H1 (cell line): ENCODE measurements around the gene FAM13C. TPM values are rescaled to one million over a fixed set of nuclear protein-coding genes. Genes with fewer than 3 reads are reported as not detected.

Experiments
- CTCF ChIA-PET: fragments of 300-600 bp; sonication (Branson Sonifier 250); formaldehyde crosslinking; loops from one replicate; lab custom pipeline; 2021; ENCODE audit not compliant: partially characterized antibody; lab: Charles Lee
- POLR2A ChIA-PET: fragments of 300-600 bp; sonication (Branson Sonifier 250); formaldehyde crosslinking; loops from one replicate; lab custom pipeline; 2021; ENCODE audit warnings: inconsistent platforms; ENCODE audit not compliant: partially characterized antibody; lab: Charles Lee
- DNase-seq, 2 experiments: peaks; one replicate each; pipeline versions ENCODE4 v3.0.0 to v3.0.0-alpha.2; 2010 to 2022; ENCODE audit warnings: low spot score in 2 of 2, low read depth in 1 of 2, mixed read lengths in 1 of 2
- FAIRE-seq: peaks from 2 replicates; lab custom pipeline; 2011; peaks lifted over from hg19 to GRCh38; lab: Jason Lieb, UNC
- H2AFZ ChIP-seq: 2 replicates; pipeline ENCODE4 v1.8.1; 2012; ENCODE audit warnings: low read length, inconsistent platforms
- H2AK5ac ChIP-seq: 2 replicates; pipeline ENCODE4 v1.6.1; 2013; ENCODE audit warnings: low read depth, low read length
- H2BK120ac ChIP-seq: replicated peaks from 2 replicates; pipeline ENCODE3; 2013; ENCODE audit warnings: low read depth, low read length, inconsistent platforms
- H2BK12ac ChIP-seq: 2 replicates; pipeline ENCODE4 v1.6.1; 2013; ENCODE audit warnings: low read depth, low read length
- H2BK15ac ChIP-seq: 2 replicates; pipeline ENCODE4 v1.6.1; 2013; ENCODE audit warnings: low read length
- H2BK20ac ChIP-seq: 2 replicates; pipeline ENCODE4 v1.6.1; 2013; ENCODE audit warnings: low read length
- H2BK5ac ChIP-seq: 2 replicates; pipeline ENCODE4 v1.6.1; 2013; ENCODE audit warnings: low read depth, low read length
- H3K14ac ChIP-seq: 2 replicates; pipeline ENCODE4 v1.6.1; 2013; ENCODE audit warnings: inconsistent platforms; ENCODE audit not compliant: insufficient read length
- H3K18ac ChIP-seq: 2 replicates; pipeline ENCODE4 v1.6.1; 2013; ENCODE audit warnings: low read length; ENCODE audit errors: extremely low read depth
- H3K23ac ChIP-seq: 2 replicates; pipeline ENCODE4 v1.6.1; 2013; ENCODE audit warnings: inconsistent platforms; ENCODE audit not compliant: insufficient read length
- H3K23me2 ChIP-seq: 2 replicates; pipeline ENCODE4 v1.6.1; 2013; ENCODE audit warnings: low read depth, low read length
- H3K27ac ChIP-seq: 2 replicates; pipeline ENCODE4 v1.6.1; 2011; ENCODE audit warnings: low read depth, low read length, inconsistent platforms
- H3K27me3 ChIP-seq, 4 experiments: replicated peaks in 1 of 4; 1 replicate in 1 of 4; 2 replicates in 3 of 4; pipeline versions ENCODE4 v1.6.1 to v1.8.1; 2011 to 2013; ENCODE audit warnings: low read length in 3 of 4, mild to moderate bottlenecking in 3 of 4, inconsistent platforms in 2 of 4, mixed read lengths in 2 of 4, moderate library complexity in 1 of 4; ENCODE audit not compliant: control insufficient read depth in 3 of 4, insufficient read depth in 3 of 4; ENCODE audit errors: extremely low read depth in 1 of 4
- H3K36me3 ChIP-seq, 4 experiments: 2 replicates each; pipeline versions ENCODE4 v1.6.1 to v1.8.1; 2011 to 2013; ENCODE audit warnings: mild to moderate bottlenecking in 4 of 4, low read length in 3 of 4, moderate library complexity in 2 of 4, control low read depth in 1 of 4, inconsistent platforms in 1 of 4; ENCODE audit not compliant: insufficient read depth in 4 of 4, control insufficient read depth in 2 of 4
- H3K4ac ChIP-seq: replicated peaks from 2 replicates; pipeline ENCODE3; 2013; ENCODE audit warnings: low read length, low read depth, mixed read lengths, inconsistent platforms; ENCODE audit not compliant: insufficient read length
- H3K4me1 ChIP-seq, 4 experiments: replicated peaks in 1 of 4; 1 replicate in 1 of 4; 2 replicates in 3 of 4; pipeline versions ENCODE4 v1.6.1 to v1.8.1; 2011 to 2013; ENCODE audit warnings: low read length in 3 of 4, inconsistent platforms in 2 of 4, mixed read lengths in 1 of 4; ENCODE audit not compliant: insufficient read depth in 4 of 4, control insufficient read depth in 3 of 4
- H3K4me2 ChIP-seq, 2 experiments: 2 replicates each; pipeline versions ENCODE4 v1.6.1 to v1.8.1; 2011 to 2013; ENCODE audit warnings: low read depth in 2 of 2, low read length in 2 of 2, control low read depth in 1 of 2, inconsistent platforms in 1 of 2, mild to moderate bottlenecking in 1 of 2; ENCODE audit not compliant: insufficient read depth in 1 of 2
- H3K4me3 ChIP-seq, 4 experiments: fragments of 200-600, 300-600 bp in 1 of 4; sonication (generic), shearing (Covaris generic), sonication (Bioruptor Twin) in 1 of 4; 2 replicates each; pipeline versions ENCODE4 v1.5.1 to v1.8.1; 2011 to 2016; ENCODE audit warnings: low read length in 4 of 4, low read depth in 3 of 4, control low read depth in 2 of 4, inconsistent platforms in 2 of 4, mild to moderate bottlenecking in 2 of 4, mixed read lengths in 1 of 4, moderate library complexity in 1 of 4; ENCODE audit not compliant: insufficient read depth in 2 of 4; ENCODE audit errors: extremely low read depth in 1 of 4
- H3K56ac ChIP-seq: replicated peaks from 2 replicates; pipeline ENCODE3; 2013; ENCODE audit warnings: low read depth, mild to moderate bottlenecking, mixed read lengths, low read length, inconsistent platforms; ENCODE audit not compliant: insufficient read length
- H3K79me1 ChIP-seq: 2 replicates; pipeline ENCODE4 v1.6.1; 2013; ENCODE audit warnings: low read depth, low read length, control low read depth
- H3K79me2 ChIP-seq, 2 experiments: 2 replicates each; pipeline versions ENCODE4 v1.6.1 to v1.8.1; 2012 to 2013; ENCODE audit warnings: low read length in 2 of 2, mild to moderate bottlenecking in 2 of 2, inconsistent platforms in 1 of 2; ENCODE audit not compliant: insufficient read depth in 2 of 2, control insufficient read depth in 1 of 2
- H3K9ac ChIP-seq, 4 experiments: replicated peaks in 1 of 4; 1 replicate in 1 of 4; 2 replicates in 3 of 4; pipeline versions ENCODE4 v1.6.1 to v1.8.1; 2011 to 2013; ENCODE audit warnings: low read depth in 3 of 4, low read length in 3 of 4, control low read depth in 2 of 4, mild to moderate bottlenecking in 2 of 4, moderate library complexity in 2 of 4, inconsistent platforms in 1 of 4; ENCODE audit errors: extremely low read depth in 1 of 4
- H3K9me3 ChIP-seq, 2 experiments: 2 replicates each; pipeline versions ENCODE4 v1.6.1 to v1.8.1; 2012 to 2013; ENCODE audit warnings: mild to moderate bottlenecking in 2 of 2, moderate library complexity in 2 of 2, control low read depth in 1 of 2, inconsistent platforms in 1 of 2, low read depth in 1 of 2, low read length in 1 of 2, mixed read lengths in 1 of 2; ENCODE audit not compliant: insufficient read depth in 2 of 2
- H4K20me1 ChIP-seq, 2 experiments: replicated peaks in 1 of 2; 2 replicates each; pipeline versions ENCODE3 to v1.8.1; 2011 to 2013; ENCODE audit warnings: inconsistent platforms in 2 of 2, low read length in 2 of 2, mild to moderate bottlenecking in 1 of 2; ENCODE audit not compliant: insufficient read depth in 2 of 2, control insufficient read depth in 1 of 2
- H4K5ac ChIP-seq: 2 replicates; pipeline ENCODE4 v1.6.1; 2013; ENCODE audit warnings: low read length, low read depth, mixed read lengths, inconsistent platforms; ENCODE audit not compliant: insufficient read length
- H4K8ac ChIP-seq: 2 replicates; pipeline ENCODE4 v1.8.0; 2013; ENCODE audit warnings: mild to moderate bottlenecking, moderate library complexity, low read length, inconsistent platforms; ENCODE audit not compliant: insufficient read depth; ENCODE audit errors: extremely low read depth
- H4K91ac ChIP-seq: replicated peaks from 2 replicates; pipeline ENCODE3; 2013; ENCODE audit warnings: low read length, mixed read lengths, inconsistent platforms; ENCODE audit not compliant: insufficient read length
- CREB1 ChIP-seq: IDR thresholded peaks from 2 replicates; pipeline ENCODE4 v1.6.1; 2012; ENCODE audit warnings: inconsistent platforms
- CTCF ChIP-seq, 3 experiments: IDR thresholded peaks; 1 replicate in 2 of 3; 2 replicates in 1 of 3; pipeline versions ENCODE4 v1.5.1 to v1.6.1; 2011; ENCODE audit warnings: low read length in 3 of 3, mild to moderate bottlenecking in 3 of 3, inconsistent platforms in 2 of 3, low read depth in 1 of 3, moderate library complexity in 1 of 3; ENCODE audit not compliant: insufficient read depth in 1 of 3; ENCODE audit errors: control extremely low read depth in 1 of 3
- E2F6 ChIP-seq: IDR thresholded peaks from 2 replicates; pipeline ENCODE4 v1.6.1; 2012; ENCODE audit warnings: inconsistent platforms
- JUND ChIP-seq: IDR thresholded peaks from 2 replicates; pipeline ENCODE4 v1.6.1; 2011; ENCODE audit warnings: mild to moderate bottlenecking, improper control_type of control experiment, low read length
- RNF2 ChIP-seq: fragments of 200-900, 300-1000 bp; sonication (generic); IDR thresholded peaks from 2 replicates; pipeline ENCODE4 v1.7.1; 2016; ENCODE audit warnings: borderline replicate concordance, low read depth, mild to moderate bottlenecking, antibody characterized with exemption, low read length; ENCODE audit not compliant: poor library complexity, severe bottlenecking; ENCODE audit errors: missing control alignments
- SAP30 ChIP-seq: fragments of 300-600 bp; sonication (generic); IDR thresholded peaks from 2 replicates; pipeline ENCODE4 v1.7.1; 2012; ENCODE audit warnings: low read length, moderate library complexity, mild to moderate bottlenecking, inconsistent platforms; ENCODE audit not compliant: insufficient read depth, insufficient replicate concordance
- SP1 ChIP-seq: IDR thresholded peaks from 2 replicates; pipeline ENCODE4 v1.6.1; 2011; ENCODE audit warnings: low read depth, low read length
- TAF1 ChIP-seq: IDR thresholded peaks from 2 replicates; pipeline ENCODE4 v1.6.1; 2011; ENCODE audit warnings: mild to moderate bottlenecking, low read depth, low read length
- TAF7 ChIP-seq: optimal IDR thresholded peaks from 2 replicates; pipeline ENCODE3; 2011; ENCODE audit warnings: low read depth, mild to moderate bottlenecking, inconsistent platforms, low read length, moderate library complexity, borderline replicate concordance
- TBP ChIP-seq: IDR thresholded peaks from 2 replicates; pipeline ENCODE4 v1.6.1; 2011; ENCODE audit warnings: low read depth, low read length, improper control_type of control experiment
- TEAD4 ChIP-seq: IDR thresholded peaks from 2 replicates; pipeline ENCODE4 v1.6.1; 2012; ENCODE audit warnings: low read depth, low read length, inconsistent platforms, mixed read lengths
- WGBS, 2 experiments: shearing (Covaris generic) in 1 of 2; methylation state at CpG; one replicate each; pipeline versions ENCODE4 v1.1.6 to v1.1.7; 2013 to 2015; ENCODE audit warnings: low lambda C conversion rate in 2 of 2, mixed read lengths in 2 of 2, inconsistent platforms in 1 of 2, low coverage in 1 of 2, missing lambda C conversion rate in 1 of 2; ENCODE audit not compliant: insufficient replicate concordance in 2 of 2, insufficient coverage in 1 of 2, insufficient read length in 1 of 2; ENCODE audit errors: extremely low coverage in 1 of 2, missing lambda C conversion rate in 1 of 2; 5-methylcytosine and 5-hydroxymethylcytosine counted together
- polyA plus RNA-seq, 7 experiments: library from polyadenylated mRNA; depleted of rRNA in 3 of 7; stranded (reverse) in 5 of 7; unstranded in 2 of 7; fragments of >200 nt in 5 of 7; fragments of 200-250 nt in 2 of 7; gene quantifications; 1 replicate in 5 of 7; 2 replicates in 1 of 7; 4 replicates in 1 of 7; pipeline versions ENCODE4 v1.2.1 to v1.2.3, GENCODE V29; 2011 to 2013; ENCODE audit warnings: missing spikeins in 2 of 7, mixed read lengths in 2 of 7
- total RNA-seq: library from RNA; stranded (reverse); fragmentation: NEBNext Ultra II Directional; extraction: Animal tissue kit (Norgen Biotek cat#: 25700); gene quantifications from 2 replicates; pipeline ENCODE4 v1.2.1, GENCODE V29; 2021

The FAM13C gene
- total and polyA plus RNA-seq, 2 of the 8 experiments (the other 6 are each of a cell fraction or from before 2014, with no cell fraction given), result 0.56 to 0.62 TPM

- Histone ChIP-seq H2BK12ac (no peak overlapping the region), H3K4me1 (no peaks in the 10 kb centered on the region), H3K79me1 (no peaks in the 10 kb centered on the region), H3K36me3 (no peaks in the 10 kb centered on the region), H3K56ac (no peak overlapping the region), H3K23ac (no peak overlapping the region), H3K9ac (no peak overlapping the region), H3K4me3 (no peak overlapping the region), H2BK20ac (no peak overlapping the region), H2BK120ac (no peak overlapping the region), H4K5ac (no peak overlapping the region), H3K9me3 (no peaks in the 10 kb centered on the region), H2AFZ (no peak overlapping the region), H2AK5ac (no peak overlapping the region), H4K20me1 (no peaks in the 10 kb centered on the region), H3K27ac (no peak overlapping the region), H3K14ac (no peak overlapping the region), H3K4ac (no peak overlapping the region), H3K27me3 (peaks cover 11 to 39% (median 16%) of the 10 kb centered on the region in 4 experiments; a peak in 6 of 7 replicates), H3K18ac (no peak overlapping the region), H4K91ac (no peak overlapping the region), H3K23me2 (no peaks in the 10 kb centered on the region), H2BK15ac (no peak overlapping the region), H4K8ac (no peak overlapping the region), H3K79me2 (no peaks in the 10 kb centered on the region), H3K4me2 (no peak overlapping the region), H2BK5ac (no peak overlapping the region)
- FAIRE-seq (no peak), DNase-seq (no peak)
- ChIA-PET POLR2A (no interaction called here), CTCF (interaction anchor here (0.7 to 1.1 kb wide), 2 partner anchors 9 to 299 kb away, joined by 3 to 4 read pairs; no protein-coding TSS in a partner anchor)
- WGBS, 2 experiments, result 83% methylated on average over 1 of the region's 1 CpG; no CpG with 5 or more reads in 1 of the 2 experiments
- TF ChIP-seq RNF2 (no peak), CTCF (IDR thresholded peaks at IDR 0.05; ENCODE audit: control extremely low read depth in 1 of 3, insufficient read depth in 1 of 3, low read depth in 1 of 3, low read length in 3 of 3) (no peak), CREB1 (no peak), SAP30 (no peak), TAF7 (no peak), SP1 (no peak), E2F6 (no peak), TEAD4 (no peak), TAF1 (no peak), JUND (no peak), TBP (no peak)
Observed at GRCh38 chr10:59333701-59334100, 28.6 kb downstream of the FAM13C start.
